GM20000 (cell line): ENCODE measurements around the gene MYO9A.
"Not testable (repeated sequence)": the region's sequence is repeated elsewhere in the genome, so short reads cannot be mapped to it uniquely, and the experiment has no call there.

Experiments
- DNase-seq: peaks from one replicate; pipeline ENCODE4 v3.0.0; 2012; ENCODE audit warnings: low spot score
- CTCF ChIP-seq: IDR thresholded peaks from 2 replicates; pipeline ENCODE4 v1.5.1; 2012; ENCODE audit warnings: mild to moderate bottlenecking, control low read depth; ENCODE audit errors: extremely low read depth, missing control alignments

MYO9A gene

GRCh38 chr15:72057548-72058091, 60.3 kb downstream of the MYO9A start:
- DNase-seq, result no peak
- no peak for TF ChIP-seq CTCF

GRCh38 chr15:72056217-72056616, 61.7 kb downstream of the MYO9A start:
- not testable (repeated sequence) for DNase-seq

- not testable (repeated sequence) for DNase-seq
Measured at GRCh38 chr15:72053297-72053696, 64.7 kb downstream of the MYO9A start.

GRCh38 chr15:72050700-72051099, 67.2 kb downstream of the MYO9A start:
- no peak for DNase-seq
- no peak for TF ChIP-seq CTCF

- no peak for DNase-seq
- TF ChIP-seq CTCF, result no peak
Measured at GRCh38 chr15:72047020-72047419, 70.9 kb downstream of the MYO9A start.

- no peak for DNase-seq
- no peak for TF ChIP-seq CTCF
Measured at GRCh38 chr15:72044956-72045355, 73.0 kb downstream of the MYO9A start.

- TF ChIP-seq CTCF, result no peak
- no peak for DNase-seq
Measured at GRCh38 chr15:72042865-72043264, 75.1 kb downstream of the MYO9A start.

GRCh38 chr15:72042054-72042453, 75.9 kb downstream of the MYO9A start:
- TF ChIP-seq CTCF, result no peak

GRCh38 chr15:72037321-72037720, 80.6 kb downstream of the MYO9A start:
- TF ChIP-seq CTCF, result no peak
- DNase-seq, result no peak

More at GRCh38 chr15:72042054-72042453, 75.9 kb downstream of the MYO9A start:
- DNase-seq, result no peak
